NCI-H526 treated with DMSO at 0.1 percent for 48 hours (cell line): ENCODE results near the gene CACNA2D2.

Source experiments
- DNase-seq: peaks from one replicate; lab custom pipeline; 2025; lab: John Stamatoyannopoulos, UW

The CACNA2D2 gene

DNA sequence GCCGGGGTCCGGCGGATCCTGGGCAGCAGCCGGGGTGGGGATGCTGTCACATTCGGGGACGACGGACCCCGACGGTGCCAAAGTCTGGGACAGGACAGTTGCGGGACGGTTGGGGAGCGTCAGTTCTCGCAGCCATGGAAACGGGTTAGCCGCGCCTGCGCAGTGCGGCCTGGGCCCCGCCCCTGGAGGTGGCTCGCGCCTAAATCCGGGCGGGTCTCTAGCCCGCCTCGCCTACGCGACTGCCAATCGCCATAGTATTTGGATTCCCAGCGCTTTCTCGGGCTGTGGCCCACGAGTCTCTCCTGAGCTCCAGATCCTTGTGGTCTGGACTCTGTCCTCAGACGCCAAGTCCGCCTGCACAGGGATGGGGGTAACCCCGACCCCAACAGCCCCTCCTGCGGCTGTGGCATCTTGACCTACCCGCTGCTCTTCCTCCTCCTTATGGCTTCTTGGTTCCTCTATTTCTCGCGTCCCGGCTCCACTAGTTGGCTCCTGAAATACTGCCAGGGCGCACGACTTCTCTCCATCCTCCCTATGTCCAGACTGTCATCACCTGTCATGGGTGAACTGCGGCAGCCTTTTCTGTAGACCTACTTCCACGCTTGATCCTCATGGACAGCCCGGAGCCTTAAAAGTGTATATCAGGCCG, 157.7 kb downstream of the CACNA2D2 start, which contains the start of gene ZMYND10:
TSS of gene ZMYND10 (minus strand) at position 147 of the 649 bp plus-strand sequence. CDS start 153 bp downstream, outside the sequence.
- no peak for DNase-seq

DNA sequence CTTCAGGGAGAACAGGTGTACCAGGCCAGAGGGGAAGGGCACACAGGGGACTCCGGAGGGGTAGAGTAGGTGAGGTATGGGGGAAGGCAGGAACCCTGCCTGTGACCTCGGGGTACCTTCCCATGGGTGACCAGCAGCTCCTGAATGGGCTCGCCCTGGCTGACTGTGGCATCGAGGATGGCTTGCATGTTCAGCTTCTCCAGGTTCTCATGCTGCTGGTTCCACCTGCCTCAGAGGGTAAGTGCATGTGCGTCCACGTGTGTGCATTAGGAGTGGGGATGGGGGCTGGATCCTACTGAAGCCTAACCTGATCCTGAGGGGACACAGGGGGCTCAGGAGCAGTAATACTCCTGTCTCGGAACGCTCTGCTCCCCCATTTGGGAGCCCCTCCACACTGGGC, 158.4 kb downstream of the CACNA2D2 start:
- no peak for DNase-seq

DNA sequence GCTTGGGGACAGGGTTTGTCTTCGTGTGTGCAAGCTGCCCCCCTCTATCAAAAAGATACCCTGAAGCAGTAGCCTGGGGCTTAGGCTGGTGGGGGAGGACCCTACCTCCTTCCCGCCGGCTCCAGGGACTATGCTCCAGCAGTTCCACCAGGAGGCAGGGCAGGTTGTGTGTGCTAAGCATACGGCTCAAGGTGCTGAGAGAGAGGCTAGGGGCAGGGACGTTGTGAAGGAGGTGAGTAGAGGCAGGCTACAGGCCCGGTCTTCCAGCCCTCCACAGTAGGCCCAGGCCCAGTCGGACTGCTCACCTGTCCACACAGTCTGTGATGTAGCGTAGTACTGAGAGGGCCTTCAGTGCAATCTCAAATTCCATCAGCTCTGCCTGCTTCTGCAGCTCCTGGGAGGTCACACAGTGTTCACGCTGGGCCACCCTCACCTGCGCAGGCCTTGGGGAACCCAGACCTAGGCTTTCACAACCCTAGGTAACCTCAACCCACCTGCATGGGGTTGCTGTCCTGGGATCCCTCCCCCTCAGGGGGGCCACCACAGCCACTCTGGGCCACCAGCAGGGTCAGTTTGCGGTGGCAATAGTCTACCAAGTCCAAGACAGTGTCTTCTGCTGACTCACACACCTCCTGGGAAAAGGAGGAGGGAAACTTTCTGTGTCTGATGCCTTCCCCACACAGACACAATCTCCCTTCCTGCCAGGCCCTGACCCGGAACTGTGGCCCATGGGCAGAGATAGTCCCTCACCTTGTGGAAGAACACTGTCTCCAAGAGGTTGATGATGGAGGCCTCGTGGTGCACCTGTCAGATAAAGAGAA, 160.4 kb downstream of the CACNA2D2 start:
- no peak for DNase-seq

DNA sequence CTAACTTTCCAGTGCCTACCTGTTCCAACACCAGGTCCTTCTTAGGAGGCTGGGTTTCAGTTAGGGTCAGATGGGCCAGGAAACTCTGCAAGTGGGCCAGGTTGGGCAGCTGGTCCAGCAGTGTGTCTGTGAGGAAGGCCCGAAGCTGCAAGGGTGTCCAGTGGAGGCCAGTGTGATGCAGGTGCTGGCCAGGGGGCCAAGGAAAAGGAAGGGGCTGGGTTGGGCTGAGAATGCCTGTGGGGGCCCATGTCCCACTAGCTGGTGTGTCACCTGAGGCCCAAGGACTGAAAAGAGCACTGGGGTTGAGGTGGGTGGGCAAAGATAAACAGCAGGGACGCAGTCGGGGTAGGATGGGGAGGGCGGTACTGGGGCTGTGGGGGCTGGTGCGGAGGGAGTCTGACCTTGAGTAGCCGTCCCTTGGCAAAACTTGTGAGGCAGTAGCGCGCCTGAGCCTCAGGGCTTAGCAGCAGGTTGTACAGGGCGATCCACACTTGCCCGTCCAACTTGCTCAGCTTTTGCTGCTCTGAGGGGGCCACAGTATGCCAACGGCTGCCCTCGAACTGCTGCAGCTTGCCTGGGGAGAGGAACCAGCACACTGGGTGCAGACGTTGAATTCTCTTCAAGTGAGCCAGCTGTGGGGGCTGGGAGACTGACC, 161.3 kb downstream of the CACNA2D2 start:
- DNase-seq, result no peak

DNA sequence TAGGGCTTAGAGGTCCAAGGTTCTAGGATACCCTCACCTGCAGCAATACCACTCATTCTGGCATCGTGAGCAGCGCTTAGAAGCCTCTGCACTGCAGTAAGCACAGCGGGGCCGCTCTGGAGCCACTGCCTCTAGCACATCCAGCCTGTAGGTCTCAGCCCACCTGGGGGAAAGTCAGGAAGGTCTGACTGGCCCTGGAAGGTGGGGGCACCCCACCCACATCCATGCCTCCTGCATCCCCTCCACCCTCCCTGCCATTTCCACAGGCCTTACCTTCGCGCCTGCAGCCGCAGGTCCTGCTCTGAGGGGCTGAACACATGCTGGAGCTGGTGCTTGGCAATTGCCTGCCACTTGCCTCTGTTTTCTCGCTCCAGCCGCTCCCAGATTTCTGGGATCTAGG, 161.9 kb downstream of the CACNA2D2 start:
- no peak for DNase-seq

- no peak for DNase-seq
Measured at GRCh38 chr3:50340448-50341329, 162.7 kb downstream of the CACNA2D2 start, which contains the start of gene RASSF1. Gene RASSF1, minus strand, starts transcription at chr3:50340836. Its CDS starts 31 bp downstream, at chr3:50340805.

GRCh38 chr3:50340147-50340447, 163.3 kb downstream of the CACNA2D2 start:
- no peak for DNase-seq

- no peak for DNase-seq
Measured at GRCh38 chr3:50339485-50340146, 163.8 kb downstream of the CACNA2D2 start.

DNA sequence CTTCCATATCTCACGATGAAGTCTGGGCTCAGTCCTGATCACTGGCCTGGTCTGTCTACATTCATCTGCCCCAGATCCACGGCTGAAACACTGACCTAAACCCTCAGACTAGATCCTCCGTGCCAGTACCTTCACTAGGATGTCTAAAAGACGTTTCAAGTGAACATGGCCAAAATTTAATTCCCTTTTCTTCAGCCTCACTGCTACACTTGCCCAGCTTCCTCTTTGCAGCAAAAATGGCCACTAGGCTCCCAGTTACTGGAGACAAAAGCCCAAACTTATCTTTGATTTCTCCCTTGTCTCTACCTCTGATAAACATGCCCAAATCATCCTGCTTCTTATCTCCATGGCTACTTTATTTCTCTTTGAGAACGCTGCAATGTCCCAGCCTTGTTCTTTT, 164.5 kb downstream of the CACNA2D2 start:
- no peak for DNase-seq

GRCh38 chr3:50337175-50337861, 166.1 kb downstream of the CACNA2D2 start:
- peak; percentile 97 for DNase-seq

GRCh38 chr3:50336452-50337174, 166.8 kb downstream of the CACNA2D2 start:
- DNase-seq, result no peak

GRCh38 chr3:50334339-50335075, 168.9 kb downstream of the CACNA2D2 start:
- no peak for DNase-seq

DNA sequence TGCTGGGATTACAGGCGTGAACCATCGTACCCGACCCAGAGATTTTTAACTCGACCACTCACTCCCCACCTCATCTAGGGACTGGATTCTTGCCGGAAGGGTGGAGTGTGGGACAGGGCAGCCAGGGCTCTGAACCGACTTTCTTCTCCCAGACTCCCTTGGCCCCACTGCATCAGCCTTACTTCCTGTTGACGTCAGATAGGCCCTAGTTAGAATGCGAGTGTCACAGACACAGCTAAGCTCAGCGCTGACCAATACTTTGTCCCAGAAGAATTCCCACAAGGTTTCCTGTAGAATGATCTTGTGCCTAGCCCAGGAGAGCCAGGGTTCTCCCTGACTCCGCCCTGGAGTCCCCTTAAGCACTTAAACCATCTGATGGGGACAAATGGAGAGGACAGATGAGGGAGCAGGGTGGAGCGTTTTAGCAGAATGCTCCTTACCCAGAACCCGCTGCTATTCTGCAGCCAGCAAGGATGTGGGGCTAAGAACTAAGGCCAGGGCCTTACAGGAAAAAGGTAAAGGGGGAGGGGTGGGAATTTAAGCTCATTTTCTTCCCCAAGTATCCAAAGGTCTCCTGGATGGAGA, 169.6 kb downstream of the CACNA2D2 start:
- no peak for DNase-seq

DNA sequence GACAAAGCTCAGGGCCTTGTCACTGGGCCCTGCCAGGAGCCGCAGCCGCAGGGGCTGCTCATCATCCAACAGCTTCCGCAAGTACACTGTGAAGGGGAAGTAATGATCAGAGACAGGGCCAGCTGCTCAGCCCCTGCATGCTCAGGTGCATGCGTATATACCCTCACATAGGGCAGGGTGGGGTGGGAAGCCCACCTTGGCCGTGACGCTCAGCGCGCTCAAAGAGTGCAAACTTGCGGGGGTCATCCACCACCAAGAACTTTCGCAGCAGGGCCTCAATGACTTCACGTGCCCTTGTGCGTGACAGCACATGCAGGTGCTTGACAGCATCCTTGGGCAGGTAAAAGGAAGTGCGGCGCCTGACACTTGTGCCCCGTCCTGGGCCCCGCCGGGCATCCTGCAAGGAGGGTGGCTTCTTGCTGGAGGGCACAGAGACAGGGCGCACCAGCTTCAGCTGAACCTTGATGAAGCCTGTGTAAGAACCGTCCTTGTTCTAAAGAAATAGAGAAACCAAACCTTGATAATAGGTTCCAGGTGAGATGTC, 172.0 kb downstream of the CACNA2D2 start:
- DNase-seq, result no peak

GRCh38 chr3:50330330-50330729, 173.1 kb downstream of the CACNA2D2 start:
- no peak for DNase-seq

- peak; percentile 92 for DNase-seq
Measured at GRCh38 chr3:50327943-50328691, 175.3 kb downstream of the CACNA2D2 start, which contains the start of gene TUSC2. Gene TUSC2, minus strand, starts transcription at chr3:50328223. Its CDS starts 124 bp downstream, at chr3:50328099.

DNA sequence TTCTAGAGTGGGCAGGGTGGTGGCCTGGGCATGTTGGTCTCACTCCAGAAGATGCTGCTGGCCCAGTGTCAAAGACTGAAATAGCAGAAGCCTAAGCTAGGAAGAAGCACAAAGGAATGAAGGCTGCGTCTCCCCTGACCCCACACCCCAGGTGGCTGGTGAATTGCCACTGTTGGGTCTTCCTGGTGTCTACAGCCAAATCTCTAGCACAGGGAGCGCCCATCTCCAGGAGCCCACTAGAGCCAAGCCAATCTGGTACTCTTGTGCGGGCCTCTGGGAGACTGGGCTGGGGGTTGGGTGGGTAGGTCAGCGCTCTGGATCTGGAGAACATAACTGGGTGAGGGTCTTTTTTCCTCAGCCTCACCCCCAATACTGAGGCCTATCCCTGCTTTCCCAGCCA, 176.3 kb downstream of the CACNA2D2 start:
- DNase-seq, result no peak

DNA sequence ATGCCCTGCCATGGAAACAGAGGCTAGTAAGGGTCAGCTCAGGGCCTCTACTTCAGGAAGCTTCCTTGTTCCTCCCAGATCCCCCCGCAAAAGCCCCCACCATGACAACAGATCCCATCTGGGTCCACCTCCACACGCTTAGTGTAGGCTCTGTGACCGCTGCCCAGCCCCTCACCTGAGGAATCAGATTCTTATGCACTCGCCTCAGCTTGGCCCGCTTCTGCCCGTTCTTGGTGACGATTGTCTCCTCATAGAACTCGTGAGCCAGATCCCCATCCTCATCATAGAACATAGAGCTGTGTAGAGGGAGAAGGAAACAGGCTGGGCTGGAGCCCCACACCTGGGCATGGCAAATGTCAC, 177.3 kb downstream of the CACNA2D2 start:
- DNase-seq, result no peak
